Keratinocyte (primary cell): Measurements from ENCODE around the gene CRIP3. TPM values are rescaled to one million over a fixed set of nuclear protein-coding genes. Genes with fewer than 3 reads are reported as not detected.

Source experiments
- DNase-seq: peaks from one replicate; pipeline ENCODE4 v3.0.0-alpha.2; 2011; ENCODE audit warnings: low read depth, missing footprints, low spot score
- FAIRE-seq: peaks from 2 replicates; lab custom pipeline; 2011; peaks lifted over from hg19 to GRCh38; lab: Jason Lieb, UNC
- H2AFZ ChIP-seq: 2 replicates; pipeline ENCODE4 v1.6.0; 2012; ENCODE audit warnings: low read length, control low read depth, inconsistent platforms; ENCODE audit not compliant: control insufficient read depth
- H3K27ac ChIP-seq: 2 replicates; pipeline ENCODE4 v1.5.1; 2011; ENCODE audit warnings: low read length; ENCODE audit not compliant: control insufficient read depth, insufficient read depth
- H3K27me3 ChIP-seq: 3 replicates; pipeline ENCODE4 v1.6.0; 2011; ENCODE audit warnings: low read length; ENCODE audit not compliant: control insufficient read depth, insufficient read depth; ENCODE audit errors: extremely low read depth
- H3K36me3 ChIP-seq, 2 experiments: 2 replicates in 1 of 2; 3 replicates in 1 of 2; pipeline ENCODE4 v1.5.1; 2011; ENCODE audit warnings: low read length in 2 of 2, mild to moderate bottlenecking in 1 of 2; ENCODE audit not compliant: control insufficient read depth in 2 of 2, insufficient read depth in 2 of 2; ENCODE audit errors: extremely low read depth in 1 of 2
- H3K4me1 ChIP-seq: 3 replicates; pipeline ENCODE4 v1.5.1; 2011; ENCODE audit warnings: low read length; ENCODE audit not compliant: control insufficient read depth, insufficient read depth; ENCODE audit errors: extremely low read depth
- H3K4me2 ChIP-seq: 3 replicates; pipeline ENCODE4 v1.6.0; 2011; ENCODE audit warnings: low read depth, low read length; ENCODE audit not compliant: control insufficient read depth, insufficient read depth; ENCODE audit errors: extremely low read depth
- H3K4me3 ChIP-seq, 3 experiments: fragments of 200-600 bp in 1 of 3; sonication (generic) in 1 of 3; 2 replicates in 2 of 3; 3 replicates in 1 of 3; pipeline ENCODE4 v1.5.1; 2011 to 2016; ENCODE audit warnings: low read length in 3 of 3, mild to moderate bottlenecking in 3 of 3, control low read depth in 2 of 3, inconsistent platforms in 1 of 3, low read depth in 1 of 3, mixed read lengths in 1 of 3, mixed run types in 1 of 3, moderate library complexity in 1 of 3; ENCODE audit not compliant: control insufficient read depth in 2 of 3, insufficient read depth in 2 of 3; ENCODE audit errors: extremely low read depth in 1 of 3
- H3K79me2 ChIP-seq: 2 replicates; pipeline ENCODE4 v1.6.0; 2012; ENCODE audit warnings: low read length; ENCODE audit not compliant: control insufficient read depth, insufficient read depth
- H3K9ac ChIP-seq: 3 replicates; pipeline ENCODE4 v1.6.0; 2011; ENCODE audit warnings: low read length; ENCODE audit not compliant: control insufficient read depth, insufficient read depth; ENCODE audit errors: extremely low read depth
- H3K9me1 ChIP-seq: 3 replicates; pipeline ENCODE4 v1.6.0; 2011; ENCODE audit warnings: low read length; ENCODE audit not compliant: control insufficient read depth, insufficient read depth; ENCODE audit errors: extremely low read depth
- H3K9me3 ChIP-seq: 2 replicates; pipeline ENCODE4 v1.5.1; 2012; ENCODE audit warnings: low read depth, low read length; ENCODE audit not compliant: control insufficient read depth
- H4K20me1 ChIP-seq: 3 replicates; pipeline ENCODE4 v1.6.0; 2011; ENCODE audit warnings: low read length; ENCODE audit not compliant: control insufficient read depth, insufficient read depth; ENCODE audit errors: extremely low read depth
- CTCF ChIP-seq, 3 experiments: IDR thresholded peaks in 1 of 3; conservative IDR thresholded peaks in 1 of 3; optimal IDR thresholded peaks in 1 of 3; 2 replicates in 2 of 3; 3 replicates in 1 of 3; pipeline versions ENCODE3 to v1.5.1; 2011; ENCODE audit warnings: low read length in 3 of 3, mild to moderate bottlenecking in 3 of 3, moderate library complexity in 2 of 3, control low read depth in 1 of 3, inconsistent platforms in 1 of 3; ENCODE audit not compliant: insufficient read depth in 2 of 3; ENCODE audit errors: extremely low read depth in 1 of 3
- EZH2 ChIP-seq: IDR thresholded peaks from one replicate; pipeline ENCODE4 v1.6.1; 2012; ENCODE audit warnings: inconsistent platforms, mild to moderate bottlenecking, low read length, moderate library complexity
- dilution Hi-C: fragments of 300-500 bp; cut with MboI; formaldehyde crosslinking; loops from one replicate; pipeline ENCODE4 v1.7.0; 2020; ENCODE audit warnings: low sequenced_read_pairs; ENCODE audit not compliant: extremely low pct_ligation_motif_present
- polyA plus RNA-seq, 5 experiments: library from polyadenylated mRNA; depleted of rRNA in 3 of 5; stranded (reverse) in 3 of 5; stranded (forward) in 1 of 5; unstranded in 1 of 5; fragments of >200 nt; gene quantifications; 1 replicate in 1 of 5; 2 replicates in 3 of 5; 3 replicates in 1 of 5; pipeline versions ENCODE4 v1.2.1 to v1.2.3, GENCODE V29; 2011 to 2012; ENCODE audit warnings: missing spikeins in 2 of 5, low read depth in 1 of 5, low replicate concordance in 1 of 5

The CRIP3 gene
- polyA plus RNA-seq, 1 donor (not counting 4 experiments of a cell fraction or from before 2014, with no cell fraction given) = 0.26 TPM

DNA sequence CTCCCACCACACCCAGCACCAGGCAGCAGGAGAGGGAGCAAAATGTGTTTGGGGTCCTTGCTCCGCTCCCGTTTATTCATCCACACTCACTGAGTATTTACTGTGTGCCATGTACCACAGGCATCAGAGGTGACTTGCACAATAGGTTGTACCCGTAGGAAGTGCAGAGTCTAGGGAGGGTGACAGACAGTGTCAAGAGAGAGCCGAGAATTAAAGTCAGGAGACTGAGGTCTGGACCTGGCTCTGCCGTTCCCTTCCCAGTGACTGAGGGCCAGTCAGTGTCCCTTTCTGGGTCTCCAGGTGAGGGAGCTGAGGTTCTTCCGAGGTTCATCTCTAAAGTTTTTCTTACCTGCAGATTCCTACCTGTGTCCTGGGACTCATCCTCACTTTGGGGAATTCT lies 43.1 kb downstream of the CRIP3 start:
- H3K27ac ChIP-seq = no peak overlapping the region
- H3K9me1 ChIP-seq = no peaks in the 10 kb centered on the region
- dilution Hi-C loops = no loop called here
- peaks cover 19% of the 10 kb centered on the region for H3K27me3 ChIP-seq
- no peaks in the 10 kb centered on the region for H3K79me2 ChIP-seq
- TF ChIP-seq EZH2 = no peak
- no peak for TF ChIP-seq CTCF (optimal IDR thresholded peaks at IDR 0.05 in 1 of 3, IDR thresholded peaks at IDR 0.05 in 1 of 3, conservative IDR thresholded peaks at IDR 0.05 in 1 of 3; ENCODE audit: extremely low read depth in 1 of 3, insufficient read depth in 2 of 3, low read length in 3 of 3)
- H2AFZ ChIP-seq = no peak overlapping the region
- no peak overlapping the region for H3K9ac ChIP-seq
- FAIRE-seq (no peak), DNase-seq (no peak)
- H3K4me3 ChIP-seq = no peak overlapping the region
- H4K20me1 ChIP-seq = no peaks in the 10 kb centered on the region
- peaks cover 5% of the 10 kb centered on the region for H3K4me1 ChIP-seq
- H3K4me2 ChIP-seq = no peak overlapping the region
- no peaks in the 10 kb centered on the region for H3K36me3 ChIP-seq
- H3K9me3 ChIP-seq = no peaks in the 10 kb centered on the region

- no peak overlapping the region for H3K9ac ChIP-seq
- H3K36me3 ChIP-seq = no peaks in the 10 kb centered on the region
- H2AFZ ChIP-seq = no peak overlapping the region
- no peaks in the 10 kb centered on the region for H3K79me2 ChIP-seq
- DNase-seq (no peak), FAIRE-seq (no peak)
- dilution Hi-C loops = no loop called here
- peaks cover 17% of the 10 kb centered on the region for H3K27me3 ChIP-seq
- no peaks in the 10 kb centered on the region for H3K9me3 ChIP-seq
- H3K9me1 ChIP-seq = no peaks in the 10 kb centered on the region
- H4K20me1 ChIP-seq = no peaks in the 10 kb centered on the region
- H3K4me1 ChIP-seq = peaks cover 5% of the 10 kb centered on the region
- no peak overlapping the region for H3K4me3 ChIP-seq
- TF ChIP-seq EZH2 (no peak), CTCF (optimal IDR thresholded peaks at IDR 0.05 in 1 of 3, IDR thresholded peaks at IDR 0.05 in 1 of 3, conservative IDR thresholded peaks at IDR 0.05 in 1 of 3; ENCODE audit: extremely low read depth in 1 of 3, insufficient read depth in 2 of 3, low read length in 3 of 3) (no peak)
- no peak overlapping the region for H3K4me2 ChIP-seq
- no peak overlapping the region for H3K27ac ChIP-seq
Measured at GRCh38 chr6:43264599-43265145, 44.0 kb downstream of the CRIP3 start.
